Glomerular visceral epithelial cell (primary cell): ENCODE data around the gene TCF4.
A peak's percentile ranks its signal among the peaks of the same experiment; 100 is the strongest.

ENCODE experiments used
- DNase-seq: peaks from one replicate; pipeline ENCODE4 v3.0.0-alpha.2; 2016; ENCODE audit errors: extremely low spot score

The TCF4 gene

GRCh38 chr18:55588111-55588869 lies at the start of gene TCF4:
Gene TCF4 (minus strand): TSS chr18:55588192. CDS start chr18:55587116, 1,076 bp downstream.
- peak; percentile 64 for DNase-seq

GRCh38 chr18:55637204-55637603 lies 49.2 kb upstream of the TCF4 start:
- no peak for DNase-seq

- DNase-seq: no peak
Observed at GRCh38 chr18:55635439-55635838, 47.4 kb upstream of the TCF4 start.

- no peak for DNase-seq
Observed at GRCh38 chr18:55634545-55634944, 46.6 kb upstream of the TCF4 start.

GRCh38 chr18:55633032-55633431 lies 45.0 kb upstream of the TCF4 start:
- no peak for DNase-seq

GRCh38 chr18:55629133-55629532 lies 41.1 kb upstream of the TCF4 start:
- no peak for DNase-seq

- DNase-seq: no peak
Observed at GRCh38 chr18:55627007-55627406, 39.0 kb upstream of the TCF4 start.

GRCh38 chr18:55625901-55626300 lies 37.9 kb upstream of the TCF4 start:
- DNase-seq: no peak

GRCh38 chr18:55623626-55624025 lies 35.6 kb upstream of the TCF4 start:
- no peak for DNase-seq

GRCh38 chr18:55610506-55610905 lies 22.5 kb upstream of the TCF4 start:
- no peak for DNase-seq

GRCh38 chr18:55609160-55609825 lies 21.3 kb upstream of the TCF4 start:
- no peak for DNase-seq

GRCh38 chr18:55608497-55608896 lies 20.5 kb upstream of the TCF4 start:
- DNase-seq: no peak

GRCh38 chr18:55607773-55608172 lies 19.8 kb upstream of the TCF4 start:
- no peak for DNase-seq

- no peak for DNase-seq
Observed at GRCh38 chr18:55605733-55606338, 17.8 kb upstream of the TCF4 start.

GRCh38 chr18:55603775-55604174 lies 15.8 kb upstream of the TCF4 start:
- DNase-seq: no peak

GRCh38 chr18:55593888-55594287 lies 5.9 kb upstream of the TCF4 start:
- DNase-seq: no peak

GRCh38 chr18:55592572-55592971 lies 4.6 kb upstream of the TCF4 start:
- no peak for DNase-seq

GRCh38 chr18:55592106-55592505 lies 4.1 kb upstream of the TCF4 start:
- DNase-seq: no peak

- peak; percentile 97 for DNase-seq
Observed at GRCh38 chr18:55589625-55590291, 1.8 kb upstream of the TCF4 start.

GRCh38 chr18:55588870-55589595 lies 1.0 kb upstream of the TCF4 start:
- DNase-seq: peak; percentile 10

GRCh38 chr18:55587418-55588110 lies 428 bp downstream of the TCF4 start:
- peak; percentile 33 for DNase-seq
